ENCODE measurements around the gene SPTBN1. TPM values are rescaled to one million over a fixed set of nuclear protein-coding genes. Genes with fewer than 3 reads are reported as not detected.
"Not testable (repeated sequence)": the region's sequence is repeated elsewhere in the genome, so short reads cannot be mapped to it uniquely, and the experiment has no call there.

The SPTBN1 gene
- total RNA-seq, 1 experiment from 2014 or later = 204 TPM

GRCh38 chr2:54697934-54698333, 241.8 kb downstream of the SPTBN1 start:
- Mint-ChIP-seq H3K36me3 (peaks cover 7% of the 10 kb centered on the region), H3K4me1 (no peaks in the 10 kb centered on the region), H3K27ac (no peak overlapping the region), H3K27me3 (ENCODE audit: low read depth) (no peaks in the 10 kb centered on the region; the same call in 1 of the 2 replicates), H3K9me3 (peaks cover 25% of the 10 kb centered on the region), H3K4me3 (no peak overlapping the region)
- CTCF ChIA-PET = no interaction called here
- ATAC-seq = no peak
- TF ChIP-seq IRF2 (CRISPR knock-in tag; IDR thresholded peaks at IDR 0.05; ENCODE audit: borderline replicate concordance, low read depth) (no peak), USF2 (CRISPR knock-in tag; IDR thresholded peaks at IDR 0.05) (no peak), PRRX2 (CRISPR knock-in tag; IDR thresholded peaks at IDR 0.05) (no peak), ZNF416 (CRISPR knock-in tag; IDR thresholded peaks at IDR 0.05) (no peak), E2F4 (CRISPR knock-in tag; IDR thresholded peaks at IDR 0.05; ENCODE audit: borderline replicate concordance, low read depth) (no peak), ZNF671 (CRISPR knock-in tag; IDR thresholded peaks at IDR 0.05) (no peak), ZNF425 (CRISPR knock-in tag; conservative IDR thresholded peaks at IDR 0.05) (no peak), SP1 (CRISPR knock-in tag; conservative IDR thresholded peaks at IDR 0.05) (no peak), CTCF (IDR thresholded peaks at IDR 0.05) (no peak), STAT6 (CRISPR knock-in tag; conservative IDR thresholded peaks at IDR 0.05; ENCODE audit: low read depth) (no peak), E2F5 (CRISPR knock-in tag; IDR thresholded peaks at IDR 0.05) (no peak), ZNF219 (CRISPR knock-in tag; IDR thresholded peaks at IDR 0.05; ENCODE audit: borderline replicate concordance) (no peak), KAT7 (CRISPR knock-in tag; IDR thresholded peaks at IDR 0.05; ENCODE audit: borderline replicate concordance) (no peak), JUN (CRISPR knock-in tag; IDR thresholded peaks at IDR 0.05) (no peak), GRHL2 (CRISPR knock-in tag; IDR thresholded peaks at IDR 0.05; ENCODE audit: insufficient replicate concordance, severe bottlenecking) (no peak), TCF7 (CRISPR knock-in tag; IDR thresholded peaks at IDR 0.05; ENCODE audit: low read depth) (no peak), NR2C2 (CRISPR knock-in tag; IDR thresholded peaks at IDR 0.05) (no peak), ESRRA (CRISPR knock-in tag; IDR thresholded peaks at IDR 0.05; ENCODE audit: borderline replicate concordance) (no peak)
- POLR2A ChIA-PET = interaction anchor here (0.7 kb wide), 1 partner anchor 581 kb away, joined by 4 read pairs; no protein-coding TSS in a partner anchor
- no peak for DNase-seq (ENCODE audit: low spot score)

- H3K27ac Mint-ChIP-seq; H3K4me3 Mint-ChIP-seq; H3K27me3 Mint-ChIP-seq (ENCODE audit: low read depth); ATAC-seq; DNase-seq (ENCODE audit: low spot score); H3K36me3 Mint-ChIP-seq; CTCF ChIA-PET; POLR2A ChIA-PET; H3K4me1 Mint-ChIP-seq: not testable (repeated sequence)
- H3K9me3 Mint-ChIP-seq = peaks cover 21% of the 10 kb centered on the region
Measured at GRCh38 chr2:54698926-54699325, 242.8 kb downstream of the SPTBN1 start.

Measured in WTC11 (cell line).